SU-DHL-6 (cell line): ENCODE results near the gene KNCN.

Experiments used
- H2AFZ ChIP-seq: fragments of 200-600 bp; sonication (generic); 2 replicates; pipeline ENCODE4 v1.6.1; 2014; ENCODE audit warnings: low read depth, mild to moderate bottlenecking, moderate library complexity, mixed read lengths, antibody characterized with exemption, low read length; ENCODE audit not compliant: severe bottlenecking
- H3F3A ChIP-seq: fragments of 200-600 bp; shearing (Covaris generic); 2 replicates; pipeline ENCODE4 v1.6.0; 2016; ENCODE audit warnings: antibody characterized with exemption, mild to moderate bottlenecking; ENCODE audit not compliant: insufficient read depth
- H3K27ac ChIP-seq: fragments of 200-600 bp; sonication (generic); 2 replicates; pipeline ENCODE4 v1.5.1; 2016; ENCODE audit warnings: low read depth, mild to moderate bottlenecking, low read length, moderate library complexity, mixed read lengths
- H3K27me3 ChIP-seq: fragments of 200-600 bp; sonication (generic), shearing (Covaris generic); 2 replicates; pipeline ENCODE4 v1.6.0; 2014; ENCODE audit warnings: mild to moderate bottlenecking, low read length
- H3K36me3 ChIP-seq: fragments of 200-600 bp; sonication (generic); 2 replicates; pipeline ENCODE4 v1.6.1; 2014; ENCODE audit warnings: mild to moderate bottlenecking, low read length, mixed read lengths
- H3K4me2 ChIP-seq: fragments of 300-600, 200-600 bp; shearing (Covaris generic), sonication (generic); 2 replicates; pipeline ENCODE4 v1.6.0; 2014; ENCODE audit warnings: low read length, low read depth, mild to moderate bottlenecking; ENCODE audit not compliant: poor library complexity, severe bottlenecking
- H3K4me3 ChIP-seq: fragments of 200-600 bp; sonication (generic); 2 replicates; pipeline ENCODE4 v1.5.1; 2014; ENCODE audit warnings: antibody characterized with exemption, low read length, mild to moderate bottlenecking, mixed read lengths; ENCODE audit not compliant: insufficient read depth, poor library complexity, severe bottlenecking
- H3K79me2 ChIP-seq: fragments of 200-600 bp; sonication (generic); 2 replicates; pipeline ENCODE4 v1.6.1; 2014; ENCODE audit warnings: mild to moderate bottlenecking, low read length, moderate library complexity; ENCODE audit not compliant: insufficient read depth
- H3K9ac ChIP-seq: fragments of 200-600 bp; sonication (generic); 2 replicates; pipeline ENCODE4 v1.7.0; 2014; ENCODE audit warnings: mild to moderate bottlenecking, low read length
- H3K9me2 ChIP-seq: fragments of 200-600 bp; sonication (generic); replicated peaks from 2 replicates; pipeline ENCODE4 v1.6.1; 2014; ENCODE audit warnings: low read length; ENCODE audit not compliant: insufficient read depth
- H3K9me3 ChIP-seq: fragments of 200-600 bp; sonication (generic); 2 replicates; pipeline ENCODE4 v1.6.1; 2014; ENCODE audit warnings: low read length, mixed read lengths; ENCODE audit not compliant: insufficient read depth
- H4K20me1 ChIP-seq: fragments of 200-600 bp; sonication (generic); 2 replicates; pipeline ENCODE4 v1.6.1; 2014; ENCODE audit warnings: low read depth, mild to moderate bottlenecking, antibody characterized with exemption, low read length, moderate library complexity, mixed read lengths
- EZH2phosphoT487 ChIP-seq: fragments of 200-600 bp; sonication (generic), shearing (Covaris generic); conservative IDR thresholded peaks from 2 replicates; pipeline ENCODE4 v1.6.1; 2018; ENCODE audit warnings: mild to moderate bottlenecking, antibody characterized with exemption, low read length, moderate library complexity, mixed read lengths
- TF ChIP-seq, protein P1 (sequence below): fragments of 200-600 bp; sonication (generic); IDR thresholded peaks from one replicate; pipeline ENCODE4 v1.5.1; 2017; ENCODE audit warnings: antibody characterized with exemption, mild to moderate bottlenecking, low read length, moderate library complexity; ENCODE audit not compliant: insufficient read depth, poor library complexity, severe bottlenecking

Gene KNCN

GRCh38 chr1:46522969-46523320 is 28.5 kb downstream of the KNCN start:
- H3K27ac ChIP-seq, result no peak overlapping the region
- H3K4me2 ChIP-seq, result no peak overlapping the region
- H3K9me3 ChIP-seq, result no peaks in the 10 kb centered on the region
- H3K79me2 ChIP-seq, result no peaks in the 10 kb centered on the region
- no peaks in the 10 kb centered on the region for H3F3A ChIP-seq
- TF ChIP-seq, protein P1, sequence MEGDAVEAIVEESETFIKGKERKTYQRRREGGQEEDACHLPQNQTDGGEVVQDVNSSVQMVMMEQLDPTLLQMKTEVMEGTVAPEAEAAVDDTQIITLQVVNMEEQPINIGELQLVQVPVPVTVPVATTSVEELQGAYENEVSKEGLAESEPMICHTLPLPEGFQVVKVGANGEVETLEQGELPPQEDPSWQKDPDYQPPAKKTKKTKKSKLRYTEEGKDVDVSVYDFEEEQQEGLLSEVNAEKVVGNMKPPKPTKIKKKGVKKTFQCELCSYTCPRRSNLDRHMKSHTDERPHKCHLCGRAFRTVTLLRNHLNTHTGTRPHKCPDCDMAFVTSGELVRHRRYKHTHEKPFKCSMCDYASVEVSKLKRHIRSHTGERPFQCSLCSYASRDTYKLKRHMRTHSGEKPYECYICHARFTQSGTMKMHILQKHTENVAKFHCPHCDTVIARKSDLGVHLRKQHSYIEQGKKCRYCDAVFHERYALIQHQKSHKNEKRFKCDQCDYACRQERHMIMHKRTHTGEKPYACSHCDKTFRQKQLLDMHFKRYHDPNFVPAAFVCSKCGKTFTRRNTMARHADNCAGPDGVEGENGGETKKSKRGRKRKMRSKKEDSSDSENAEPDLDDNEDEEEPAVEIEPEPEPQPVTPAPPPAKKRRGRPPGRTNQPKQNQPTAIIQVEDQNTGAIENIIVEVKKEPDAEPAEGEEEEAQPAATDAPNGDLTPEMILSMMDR, result no peak
- no peak for TF ChIP-seq EZH2phosphoT487
- H2AFZ ChIP-seq, result no peak overlapping the region
- no peaks in the 10 kb centered on the region for H3K9me2 ChIP-seq
- H3K9ac ChIP-seq, result no peak overlapping the region
- no peak overlapping the region for H3K4me3 ChIP-seq
- no peaks in the 10 kb centered on the region for H4K20me1 ChIP-seq
- no peaks in the 10 kb centered on the region for H3K27me3 ChIP-seq
- H3K36me3 ChIP-seq, result no peaks in the 10 kb centered on the region

- no peak overlapping the region for H2AFZ ChIP-seq
- H3F3A ChIP-seq, result no peaks in the 10 kb centered on the region
- no peaks in the 10 kb centered on the region for H4K20me1 ChIP-seq
- H3K79me2 ChIP-seq, result no peaks in the 10 kb centered on the region
- no peak overlapping the region for H3K4me2 ChIP-seq
- no peak overlapping the region for H3K9ac ChIP-seq
- H3K36me3 ChIP-seq, result no peaks in the 10 kb centered on the region
- no peak overlapping the region for H3K27ac ChIP-seq
- H3K4me3 ChIP-seq, result no peak overlapping the region
- no peaks in the 10 kb centered on the region for H3K9me2 ChIP-seq
- TF ChIP-seq, protein P1, result no peak
- no peak for TF ChIP-seq EZH2phosphoT487
- no peaks in the 10 kb centered on the region for H3K27me3 ChIP-seq
- no peaks in the 10 kb centered on the region for H3K9me3 ChIP-seq
Measured at GRCh38 chr1:46522184-46522968, 29.1 kb downstream of the KNCN start.

GRCh38 chr1:46521414-46521813 is 30.0 kb downstream of the KNCN start:
- Histone ChIP-seq H3K9me2 (no peaks in the 10 kb centered on the region), H3K4me2 (no peak overlapping the region), H2AFZ (no peak overlapping the region), H3K9ac (no peak overlapping the region), H3K79me2 (no peaks in the 10 kb centered on the region), H3F3A (no peaks in the 10 kb centered on the region), H3K27ac (no peak overlapping the region), H3K36me3 (no peaks in the 10 kb centered on the region), H3K4me3 (no peak overlapping the region), H3K27me3 (no peaks in the 10 kb centered on the region), H3K9me3 (no peaks in the 10 kb centered on the region), H4K20me1 (no peaks in the 10 kb centered on the region)
- TF ChIP-seq, protein P1, result no peak
- no peak for TF ChIP-seq EZH2phosphoT487
